GM12878 (cell line): ENCODE results near the gene ZWILCH. TPM values are rescaled to one million over a fixed set of nuclear protein-coding genes. Genes with fewer than 3 reads are reported as not detected.

Experiments
- BACH1 ChIP-seq: fragments of 450-650 bp; IDR thresholded peaks from 2 replicates; pipeline ENCODE4 v1.6.1; 2017; ENCODE audit warnings: mild to moderate bottlenecking, borderline replicate concordance
- BMI1 ChIP-seq: fragments of 450-650 bp; IDR thresholded peaks from 2 replicates; pipeline ENCODE4 v1.6.1; 2016; ENCODE audit warnings: mild to moderate bottlenecking, moderate library complexity, borderline replicate concordance
- BRCA1 ChIP-seq: IDR thresholded peaks from 2 replicates; pipeline ENCODE4 v1.6.1; 2011; ENCODE audit warnings: low read depth, low read length, improper control_type of control experiment
- CREB1 ChIP-seq: IDR thresholded peaks from 2 replicates; pipeline ENCODE4 v1.6.1; 2012; ENCODE audit warnings: low read depth, mild to moderate bottlenecking, inconsistent platforms
- EGR1 ChIP-seq, 2 experiments: IDR thresholded peaks; 1 replicate in 1 of 2; 2 replicates in 1 of 2; pipeline ENCODE4 v1.6.1; 2011 to 2012; ENCODE audit warnings: low read depth in 2 of 2, low read length in 2 of 2, borderline replicate concordance in 1 of 2, mild to moderate bottlenecking in 1 of 2, moderate library complexity in 1 of 2
- ETV6 ChIP-seq, 2 experiments: fragments of 450-650 bp in 1 of 2; IDR thresholded peaks in 1 of 2; conservative IDR thresholded peaks in 1 of 2; 2 replicates each; pipeline ENCODE4 v1.6.1; 2014; ENCODE audit warnings: antibody characterized with exemption in 1 of 2, borderline replicate concordance in 1 of 2, low read depth in 1 of 2, mild to moderate bottlenecking in 1 of 2, moderate library complexity in 1 of 2
- FOS ChIP-seq: IDR thresholded peaks from 3 replicates; pipeline ENCODE4 v1.6.1; 2011; ENCODE audit warnings: borderline replicate concordance; ENCODE audit not compliant: insufficient read length; ENCODE audit errors: extremely low read depth
- GABPA ChIP-seq: IDR thresholded peaks from 2 replicates; pipeline ENCODE4 v1.6.1; 2014; ENCODE audit warnings: antibody characterized with exemption, low read depth, mild to moderate bottlenecking, inconsistent platforms
- GATAD2B ChIP-seq: fragments of 450-650 bp; conservative IDR thresholded peaks from 2 replicates; pipeline ENCODE4 v1.6.1; 2017; ENCODE audit warnings: low read depth, mild to moderate bottlenecking, moderate library complexity
- HDAC2 ChIP-seq: fragments of 200-600 bp; sonication (generic); IDR thresholded peaks from 2 replicates; pipeline ENCODE4 v1.6.1; 2017
- IRF4 ChIP-seq: IDR thresholded peaks from 2 replicates; pipeline ENCODE4 v1.6.1; 2011; ENCODE audit warnings: low read depth, low read length
- KAT2A ChIP-seq: conservative IDR thresholded peaks from 2 replicates; pipeline ENCODE4 v1.6.1; 2011; ENCODE audit warnings: low read depth, low read length; ENCODE audit not compliant: control insufficient read depth
- NFYB ChIP-seq: IDR thresholded peaks from 2 replicates; pipeline ENCODE4 v1.6.1; 2011; ENCODE audit warnings: low read depth, mild to moderate bottlenecking, low read length, improper control_type of control experiment, moderate library complexity; ENCODE audit not compliant: insufficient read depth
- PAX5 ChIP-seq: IDR thresholded peaks from 2 replicates; pipeline ENCODE4 v1.6.1; 2011; ENCODE audit warnings: low read depth, low read length, borderline replicate concordance
- POLR2AphosphoS5 ChIP-seq: IDR thresholded peaks from 2 replicates; pipeline ENCODE4 v1.6.1; 2011; ENCODE audit warnings: mild to moderate bottlenecking, low read length, inconsistent platforms
- SMAD5 ChIP-seq: IDR thresholded peaks from 2 replicates; pipeline ENCODE4 v1.6.1; 2016; ENCODE audit warnings: antibody characterized with exemption, low read depth
- SMC3 ChIP-seq: IDR thresholded peaks from 2 replicates; pipeline ENCODE4 v1.6.1; 2011; ENCODE audit warnings: low read length, improper control_type of control experiment, borderline replicate concordance
- SP1 ChIP-seq: IDR thresholded peaks from one replicate; pipeline ENCODE4 v1.6.1; 2011; ENCODE audit warnings: low read depth, low read length
- SPI1 ChIP-seq: IDR thresholded peaks from 2 replicates; pipeline ENCODE4 v1.6.1; 2011; ENCODE audit warnings: low read depth, mild to moderate bottlenecking, low read length, moderate library complexity, borderline replicate concordance; ENCODE audit not compliant: insufficient read depth
- ZSCAN29 ChIP-seq: fragments of 450-650 bp; IDR thresholded peaks from 2 replicates; pipeline ENCODE4 v1.6.1; 2017; ENCODE audit warnings: mild to moderate bottlenecking, moderate library complexity
- ZZZ3 ChIP-seq: IDR thresholded peaks from 2 replicates; pipeline ENCODE4 v1.6.1; 2011; ENCODE audit warnings: low read depth; ENCODE audit not compliant: control insufficient read depth, insufficient read length
- polyA plus RNA-seq, 11 experiments: library from polyadenylated mRNA; depleted of rRNA in 4 of 11; unstranded in 6 of 11; stranded (reverse) in 5 of 11; fragments of >200 nt; fragmentation: Nextera tagmentation in 4 of 11; fragmentation: Illumina TruSeq in 1 of 11; extraction: Ambion mirVana in 4 of 11; extraction: Trizol in 1 of 11; gene quantifications; 1 replicate in 1 of 11; 2 replicates in 10 of 11; pipeline versions ENCODE4 v1.2.1 to v1.2.3, GENCODE V29; 2011 to 2016; ENCODE audit warnings: inconsistent platforms in 2 of 11, missing spikeins in 2 of 11, low read depth in 1 of 11
- total RNA-seq, 4 experiments: library from RNA; depleted of rRNA in 3 of 4; stranded (reverse); fragments of >200 nt in 3 of 4; fragmentation: Illumina TruSeq in 1 of 4; extraction: Trizol in 1 of 4; gene quantifications; 2 replicates each; pipeline versions ENCODE4 v1.2.1 to v1.2.3, GENCODE V29; 2013 to 2021
- TF ChIP-seq, protein P1 (sequence below): IDR thresholded peaks from 2 replicates; pipeline ENCODE4 v1.6.1; 2011; ENCODE audit warnings: borderline replicate concordance, low read depth, mild to moderate bottlenecking, moderate library complexity, low read length; ENCODE audit not compliant: insufficient read depth, poor library complexity, severe bottlenecking
- TF ChIP-seq, protein P2 (sequence below): fragments of 450-650 bp; formaldehyde crosslinking; IDR thresholded peaks from 2 replicates; pipeline ENCODE4 v1.4.0; 2020; ENCODE audit warnings: mild to moderate bottlenecking, moderate library complexity
- TF ChIP-seq, protein P3 (sequence below): IDR thresholded peaks from 2 replicates; pipeline ENCODE4 v1.6.1; 2012; ENCODE audit warnings: low read length, inconsistent platforms

Gene ZWILCH
- total and polyA plus RNA-seq, 10 of the 15 experiments (the other 5 are each of a cell fraction or from before 2014, with no cell fraction given): 15.6 to 73.9 (median 32.4) TPM

DNA sequence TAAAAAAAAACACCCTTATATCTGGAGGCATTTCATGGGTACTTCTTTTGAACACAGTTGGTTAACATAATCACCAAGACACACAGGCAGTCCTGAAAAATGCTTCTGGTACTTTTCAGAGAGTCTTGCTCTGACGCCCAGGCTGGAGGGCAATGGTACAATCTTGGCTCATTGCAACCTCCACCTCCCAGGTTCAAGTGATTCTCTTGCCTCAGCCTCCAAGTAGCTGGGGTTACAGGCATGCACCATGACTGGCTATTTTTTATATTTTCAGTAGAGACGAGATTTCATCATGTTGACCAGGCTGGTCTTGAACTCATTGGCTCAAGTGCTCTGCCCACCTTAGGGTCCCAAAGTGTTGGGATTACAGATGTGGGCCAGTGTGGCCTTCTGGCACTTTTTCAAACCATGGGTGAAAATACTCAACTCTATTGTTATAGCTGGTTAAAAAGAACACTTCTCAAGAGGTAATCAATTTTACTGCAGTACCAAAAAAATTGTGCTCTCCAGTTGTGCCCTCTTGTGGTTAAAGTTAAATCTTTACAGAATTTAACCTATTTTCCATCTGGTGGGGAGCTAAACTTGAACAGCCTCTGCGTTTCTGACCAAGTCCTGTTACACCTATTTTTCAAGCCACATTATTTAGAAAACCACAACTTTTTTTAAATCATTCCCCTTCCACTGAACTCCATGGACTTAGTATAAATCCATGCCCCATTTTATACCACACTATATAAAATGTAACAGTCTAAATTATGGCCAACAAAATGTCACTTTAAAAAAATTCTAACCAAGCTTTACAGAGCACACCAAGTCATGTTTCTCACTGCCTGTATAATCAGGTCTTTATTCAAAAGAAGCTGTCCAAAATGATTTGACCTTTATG is 6.4 kb upstream of the ZWILCH start (continued):
- TF ChIP-seq ZZZ3 (no peak), SMAD5 (no peak; the same call in 1 of the 2 replicates), ETV6 (conservative IDR thresholded peaks at IDR 0.05 in 1 of 2, IDR thresholded peaks at IDR 0.05 in 1 of 2; ENCODE audit: borderline replicate concordance in 1 of 2, low read depth in 1 of 2) (no peak), HDAC2 (no peak), KAT2A (no peak), SP1 (no peak), SMC3 (peak; percentile 9; the same call in 1 of the 2 replicates), BACH1 (0 out of 2 replicates have a peak, but pooled peaks have one; percentile 69), BRCA1 (no peak), FOS (no peak), GABPA (0 out of 2 replicates have a peak, but pooled peaks have one; percentile 7), PAX5 (no peak), SPI1 (no peak), ZSCAN29 (no peak), NFYB (no peak), POLR2AphosphoS5 (peak; percentile 55), CREB1 (no peak), BMI1 (peak; percentile 17; the same call in 1 of the 2 replicates), EGR1 (IDR thresholded peaks at IDR 0.05; ENCODE audit: borderline replicate concordance in 1 of 2, low read depth in 2 of 2, low read length in 2 of 2) (no peak), IRF4 (no peak), GATAD2B (no peak)
- TF ChIP-seq, protein P1, sequence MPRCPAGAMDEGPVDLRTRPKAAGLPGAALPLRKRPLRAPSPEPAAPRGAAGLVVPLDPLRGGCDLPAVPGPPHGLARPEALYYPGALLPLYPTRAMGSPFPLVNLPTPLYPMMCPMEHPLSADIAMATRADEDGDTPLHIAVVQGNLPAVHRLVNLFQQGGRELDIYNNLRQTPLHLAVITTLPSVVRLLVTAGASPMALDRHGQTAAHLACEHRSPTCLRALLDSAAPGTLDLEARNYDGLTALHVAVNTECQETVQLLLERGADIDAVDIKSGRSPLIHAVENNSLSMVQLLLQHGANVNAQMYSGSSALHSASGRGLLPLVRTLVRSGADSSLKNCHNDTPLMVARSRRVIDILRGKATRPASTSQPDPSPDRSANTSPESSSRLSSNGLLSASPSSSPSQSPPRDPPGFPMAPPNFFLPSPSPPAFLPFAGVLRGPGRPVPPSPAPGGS: no peak
- TF ChIP-seq, protein P2, sequence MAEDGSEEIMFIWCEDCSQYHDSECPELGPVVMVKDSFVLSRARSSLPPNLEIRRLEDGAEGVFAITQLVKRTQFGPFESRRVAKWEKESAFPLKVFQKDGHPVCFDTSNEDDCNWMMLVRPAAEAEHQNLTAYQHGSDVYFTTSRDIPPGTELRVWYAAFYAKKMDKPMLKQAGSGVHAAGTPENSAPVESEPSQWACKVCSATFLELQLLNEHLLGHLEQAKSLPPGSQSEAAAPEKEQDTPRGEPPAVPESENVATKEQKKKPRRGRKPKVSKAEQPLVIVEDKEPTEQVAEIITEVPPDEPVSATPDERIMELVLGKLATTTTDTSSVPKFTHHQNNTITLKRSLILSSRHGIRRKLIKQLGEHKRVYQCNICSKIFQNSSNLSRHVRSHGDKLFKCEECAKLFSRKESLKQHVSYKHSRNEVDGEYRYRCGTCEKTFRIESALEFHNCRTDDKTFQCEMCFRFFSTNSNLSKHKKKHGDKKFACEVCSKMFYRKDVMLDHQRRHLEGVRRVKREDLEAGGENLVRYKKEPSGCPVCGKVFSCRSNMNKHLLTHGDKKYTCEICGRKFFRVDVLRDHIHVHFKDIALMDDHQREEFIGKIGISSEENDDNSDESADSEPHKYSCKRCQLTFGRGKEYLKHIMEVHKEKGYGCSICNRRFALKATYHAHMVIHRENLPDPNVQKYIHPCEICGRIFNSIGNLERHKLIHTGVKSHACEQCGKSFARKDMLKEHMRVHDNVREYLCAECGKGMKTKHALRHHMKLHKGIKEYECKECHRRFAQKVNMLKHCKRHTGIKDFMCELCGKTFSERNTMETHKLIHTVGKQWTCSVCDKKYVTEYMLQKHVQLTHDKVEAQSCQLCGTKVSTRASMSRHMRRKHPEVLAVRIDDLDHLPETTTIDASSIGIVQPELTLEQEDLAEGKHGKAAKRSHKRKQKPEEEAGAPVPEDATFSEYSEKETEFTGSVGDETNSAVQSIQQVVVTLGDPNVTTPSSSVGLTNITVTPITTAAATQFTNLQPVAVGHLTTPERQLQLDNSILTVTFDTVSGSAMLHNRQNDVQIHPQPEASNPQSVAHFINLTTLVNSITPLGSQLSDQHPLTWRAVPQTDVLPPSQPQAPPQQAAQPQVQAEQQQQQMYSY (CRISPR knock-in tag): no peak
- TF ChIP-seq, protein P3, sequence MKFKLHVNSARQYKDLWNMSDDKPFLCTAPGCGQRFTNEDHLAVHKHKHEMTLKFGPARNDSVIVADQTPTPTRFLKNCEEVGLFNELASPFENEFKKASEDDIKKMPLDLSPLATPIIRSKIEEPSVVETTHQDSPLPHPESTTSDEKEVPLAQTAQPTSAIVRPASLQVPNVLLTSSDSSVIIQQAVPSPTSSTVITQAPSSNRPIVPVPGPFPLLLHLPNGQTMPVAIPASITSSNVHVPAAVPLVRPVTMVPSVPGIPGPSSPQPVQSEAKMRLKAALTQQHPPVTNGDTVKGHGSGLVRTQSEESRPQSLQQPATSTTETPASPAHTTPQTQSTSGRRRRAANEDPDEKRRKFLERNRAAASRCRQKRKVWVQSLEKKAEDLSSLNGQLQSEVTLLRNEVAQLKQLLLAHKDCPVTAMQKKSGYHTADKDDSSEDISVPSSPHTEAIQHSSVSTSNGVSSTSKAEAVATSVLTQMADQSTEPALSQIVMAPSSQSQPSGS: no peak; the same call in 1 of the 2 replicates
